HL-60 (cell line): ENCODE measurements around the gene CCR2.
"Not testable (repeated sequence)": the region's sequence is repeated elsewhere in the genome, so short reads cannot be mapped to it uniquely, and the experiment has no call there.

Source experiments
- GABPA ChIP-seq: IDR thresholded peaks from 2 replicates; pipeline ENCODE4 v1.6.1; 2012; ENCODE audit warnings: low read depth
- POLR2AphosphoS5 ChIP-seq: IDR thresholded peaks from 2 replicates; pipeline ENCODE4 v1.6.1; 2012; ENCODE audit warnings: low read depth
- TF ChIP-seq, protein P1 (sequence below): IDR thresholded peaks from one replicate; pipeline ENCODE4 v1.5.1; 2011; ENCODE audit warnings: low read length, control low read depth, inconsistent platforms; ENCODE audit not compliant: insufficient read depth

GRCh38 chr3:46391526-46391925 is 37.6 kb downstream of the CCR2 start:
- TF ChIP-seq, protein P1, sequence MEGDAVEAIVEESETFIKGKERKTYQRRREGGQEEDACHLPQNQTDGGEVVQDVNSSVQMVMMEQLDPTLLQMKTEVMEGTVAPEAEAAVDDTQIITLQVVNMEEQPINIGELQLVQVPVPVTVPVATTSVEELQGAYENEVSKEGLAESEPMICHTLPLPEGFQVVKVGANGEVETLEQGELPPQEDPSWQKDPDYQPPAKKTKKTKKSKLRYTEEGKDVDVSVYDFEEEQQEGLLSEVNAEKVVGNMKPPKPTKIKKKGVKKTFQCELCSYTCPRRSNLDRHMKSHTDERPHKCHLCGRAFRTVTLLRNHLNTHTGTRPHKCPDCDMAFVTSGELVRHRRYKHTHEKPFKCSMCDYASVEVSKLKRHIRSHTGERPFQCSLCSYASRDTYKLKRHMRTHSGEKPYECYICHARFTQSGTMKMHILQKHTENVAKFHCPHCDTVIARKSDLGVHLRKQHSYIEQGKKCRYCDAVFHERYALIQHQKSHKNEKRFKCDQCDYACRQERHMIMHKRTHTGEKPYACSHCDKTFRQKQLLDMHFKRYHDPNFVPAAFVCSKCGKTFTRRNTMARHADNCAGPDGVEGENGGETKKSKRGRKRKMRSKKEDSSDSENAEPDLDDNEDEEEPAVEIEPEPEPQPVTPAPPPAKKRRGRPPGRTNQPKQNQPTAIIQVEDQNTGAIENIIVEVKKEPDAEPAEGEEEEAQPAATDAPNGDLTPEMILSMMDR = not testable (repeated sequence)
- not testable (repeated sequence) for TF ChIP-seq POLR2AphosphoS5, GABPA
